ENCODE measurements around the gene KRT74.

The KRT74 gene

GRCh38 chr12:52573743-52574142 lies at the start of gene KRT74:
TSS of gene KRT74 (minus strand) at chr12:52573843. CDS start at chr12:52573777, 66 bp downstream.
- no peak for DNase-seq (ENCODE audit: low spot score)

GRCh38 chr12:52622349-52622748 lies 48.7 kb upstream of the KRT74 start:
- DNase-seq (ENCODE audit: low spot score), result no peak

DNA sequence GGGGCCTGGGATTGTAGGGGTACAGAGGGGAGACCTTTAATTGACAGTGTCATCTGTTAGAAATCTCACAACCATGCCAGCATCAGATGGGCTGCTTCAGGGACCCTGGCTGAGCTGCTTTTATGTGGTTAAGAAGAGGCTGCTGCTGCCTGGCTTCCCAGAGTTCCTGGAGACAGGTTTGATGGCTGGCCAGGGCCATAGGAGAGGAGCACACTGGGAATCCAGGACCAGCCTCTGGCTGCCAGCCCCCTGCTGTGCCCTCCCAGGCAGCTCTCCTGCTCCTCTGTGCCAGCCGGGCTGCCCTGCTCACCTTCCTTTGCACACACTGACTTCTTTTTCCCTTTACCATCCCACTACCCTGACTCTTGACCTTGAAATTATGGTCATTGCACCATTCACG lies 45.2 kb upstream of the KRT74 start:
- no peak for DNase-seq (ENCODE audit: low spot score)

GRCh38 chr12:52618216-52618615 lies 44.6 kb upstream of the KRT74 start, which contains the start of gene KRT73:
TSS of gene KRT73 (minus strand) at chr12:52618559. CDS start at chr12:52618524, 35 bp downstream.
- no peak for DNase-seq (ENCODE audit: low spot score)

DNA sequence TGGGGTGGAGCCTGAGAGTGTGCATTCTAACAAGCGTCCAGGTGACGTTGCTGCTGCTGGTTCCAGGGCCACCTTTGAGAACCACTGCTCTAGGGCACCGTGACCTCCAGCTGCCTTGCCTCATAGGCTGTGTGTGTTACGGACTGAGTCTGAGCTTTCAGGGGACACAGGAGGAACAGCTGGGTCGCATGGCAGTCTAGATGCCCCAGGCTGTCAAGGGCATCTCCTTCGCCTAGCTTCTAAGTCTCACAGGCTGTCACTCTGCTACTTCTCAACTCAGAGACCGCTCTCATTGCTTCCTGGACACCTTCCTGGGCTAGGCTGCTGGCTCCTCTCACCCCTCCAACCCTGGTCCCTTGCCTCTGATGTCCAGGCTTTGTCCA lies 43.8 kb upstream of the KRT74 start:
- no peak for DNase-seq (ENCODE audit: low spot score)

- no peak for DNase-seq (ENCODE audit: low spot score)
Observed at GRCh38 chr12:52616680-52617402, 43.2 kb upstream of the KRT74 start.

GRCh38 chr12:52615912-52616311 lies 42.3 kb upstream of the KRT74 start:
- DNase-seq (ENCODE audit: low spot score), result no peak

DNA sequence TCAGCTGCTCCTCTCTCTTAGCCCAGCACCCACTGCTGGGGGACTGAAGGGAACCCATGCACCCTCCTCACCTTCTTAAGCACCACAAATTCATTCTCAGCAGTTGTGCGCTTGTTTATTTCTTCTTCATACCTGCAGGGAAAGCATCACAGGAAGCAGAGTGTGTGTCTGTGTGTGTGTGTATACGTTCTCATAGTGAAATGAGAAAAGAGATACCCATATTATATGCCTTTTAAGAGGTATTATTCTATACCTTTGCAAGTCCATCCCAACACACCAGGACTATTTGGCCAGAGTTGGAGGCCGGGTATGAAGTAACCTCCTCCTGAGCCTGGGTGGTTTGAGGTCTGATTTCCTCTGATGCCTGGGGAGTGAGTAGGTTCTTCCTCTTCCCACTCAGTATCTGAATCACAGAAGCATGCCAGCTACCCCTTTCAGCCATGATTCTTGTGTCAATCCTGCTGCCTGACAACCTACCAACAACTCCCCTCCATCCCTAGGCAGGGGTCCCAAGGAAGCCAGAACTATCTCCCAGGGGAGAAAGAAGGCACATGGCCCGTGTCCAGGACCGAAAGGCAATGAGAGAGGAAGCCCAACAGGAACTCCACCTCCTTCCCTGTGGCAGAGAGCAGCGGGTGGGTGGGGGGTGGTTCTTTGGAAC lies 41.7 kb upstream of the KRT74 start:
- DNase-seq (ENCODE audit: low spot score), result no peak

DNA sequence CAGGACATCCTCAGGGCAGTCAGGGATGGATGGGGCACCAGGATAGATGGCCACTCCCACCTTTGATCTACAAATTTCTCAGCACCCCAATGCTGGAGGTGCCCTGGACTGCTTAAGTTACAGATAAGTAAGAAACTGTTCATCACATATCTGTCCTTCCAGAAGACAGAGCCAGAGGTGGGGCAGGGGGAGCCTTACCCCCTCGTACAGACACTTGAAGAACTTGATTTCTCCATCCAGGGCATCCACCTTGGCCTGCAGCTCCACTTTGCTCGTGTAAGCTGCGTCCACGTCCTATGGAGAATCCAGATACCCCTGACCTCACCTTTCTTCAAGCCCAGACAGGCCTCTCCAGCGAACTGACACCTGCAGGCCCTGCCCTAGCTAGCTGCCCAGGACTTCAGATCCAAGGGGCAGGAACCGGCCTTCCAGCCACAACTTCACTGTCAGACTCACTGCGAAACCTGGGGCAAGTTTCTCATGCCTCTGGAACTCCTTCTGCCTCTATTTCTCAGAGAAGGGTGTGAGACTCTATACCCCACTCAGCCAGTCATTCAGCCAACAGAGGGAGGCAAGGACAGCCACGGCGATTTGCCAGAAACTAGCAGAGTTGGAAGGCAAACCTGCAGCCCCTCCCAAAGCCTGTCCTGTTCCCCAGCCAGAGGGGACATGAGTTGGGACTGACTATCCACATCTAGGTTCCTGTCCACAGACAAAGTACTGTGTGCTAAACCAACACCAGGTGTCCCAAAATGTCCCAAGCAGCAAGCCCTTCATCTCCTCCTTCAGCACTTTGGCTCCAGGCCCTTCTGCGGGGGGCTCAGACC lies 41.0 kb upstream of the KRT74 start:
- DNase-seq (ENCODE audit: low spot score), result no peak

- no peak for DNase-seq (ENCODE audit: low spot score)
Observed at GRCh38 chr12:52613384-52614030, 39.9 kb upstream of the KRT74 start.

DNA sequence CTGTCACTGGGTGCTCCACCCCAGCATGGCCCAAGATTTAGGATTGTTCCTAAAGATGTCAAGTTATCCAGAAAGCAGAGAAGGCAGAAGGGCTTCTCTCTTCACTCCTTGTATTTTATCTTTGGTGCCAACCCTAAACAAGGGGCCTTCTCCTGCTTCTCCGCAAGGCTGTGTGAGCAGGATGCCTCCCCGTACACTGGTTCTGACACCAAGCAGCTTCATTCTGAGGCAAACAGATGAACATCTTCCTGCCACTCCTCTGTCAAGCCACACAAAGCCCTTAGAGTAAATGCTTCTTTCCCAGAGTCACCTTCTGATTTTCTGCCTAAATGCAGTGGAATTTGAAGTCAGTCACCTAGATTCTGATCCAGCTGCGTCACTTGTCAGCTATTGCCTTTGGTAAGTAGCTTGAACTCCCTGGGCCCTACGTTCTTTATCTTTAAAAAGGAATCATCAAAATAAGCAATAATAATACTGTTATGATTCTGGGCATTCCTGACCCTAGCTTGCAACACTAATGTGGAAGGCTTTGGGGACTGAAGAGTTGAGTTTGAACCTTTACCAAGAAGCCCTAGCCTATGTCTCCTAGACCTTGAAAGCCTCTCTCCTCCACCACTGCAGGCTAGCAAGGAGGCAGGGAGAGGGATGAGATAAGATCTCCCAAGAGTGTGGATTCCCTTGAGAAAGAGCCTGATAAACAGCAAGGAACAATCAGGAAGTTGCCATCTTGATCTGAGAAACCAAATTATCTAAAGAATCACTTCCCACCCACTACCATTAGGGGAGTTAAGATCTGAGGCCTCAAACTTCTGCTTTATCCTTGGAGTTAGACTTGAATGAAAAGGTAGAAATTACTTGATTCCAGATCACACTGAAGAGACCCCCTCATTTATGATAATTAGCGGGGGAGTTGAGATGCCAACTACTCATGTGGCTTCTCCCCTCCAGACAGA lies 39.1 kb upstream of the KRT74 start:
- no peak for DNase-seq (ENCODE audit: low spot score)

DNA sequence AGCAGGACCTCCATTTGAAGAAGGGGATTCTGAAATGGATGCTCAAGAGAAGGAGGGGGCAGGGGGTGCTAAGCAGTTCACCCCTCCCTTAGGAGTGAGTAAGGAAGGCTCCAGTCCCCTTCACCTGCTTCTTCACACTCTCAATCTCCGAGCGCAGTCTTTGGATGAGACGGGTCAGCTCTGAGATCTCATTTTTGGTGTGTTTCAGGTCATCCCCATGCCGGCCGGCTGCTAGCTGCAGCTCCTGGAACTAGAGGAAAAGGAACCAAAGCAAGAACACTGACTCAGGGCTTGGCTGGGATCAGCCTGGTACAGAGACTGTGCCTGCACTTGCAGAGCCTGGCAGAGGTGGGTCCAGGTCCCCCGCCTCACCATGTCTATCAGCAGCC lies 37.4 kb upstream of the KRT74 start:
- DNase-seq (ENCODE audit: low spot score), result no peak

- no peak for DNase-seq (ENCODE audit: low spot score)
Observed at GRCh38 chr12:52608826-52609630, 35.4 kb upstream of the KRT74 start.

- DNase-seq (ENCODE audit: low spot score), result no peak
Observed at GRCh38 chr12:52608161-52608560, 34.5 kb upstream of the KRT74 start.

- no peak for DNase-seq (ENCODE audit: low spot score)
Observed at GRCh38 chr12:52607314-52607713, 33.7 kb upstream of the KRT74 start.

DNA sequence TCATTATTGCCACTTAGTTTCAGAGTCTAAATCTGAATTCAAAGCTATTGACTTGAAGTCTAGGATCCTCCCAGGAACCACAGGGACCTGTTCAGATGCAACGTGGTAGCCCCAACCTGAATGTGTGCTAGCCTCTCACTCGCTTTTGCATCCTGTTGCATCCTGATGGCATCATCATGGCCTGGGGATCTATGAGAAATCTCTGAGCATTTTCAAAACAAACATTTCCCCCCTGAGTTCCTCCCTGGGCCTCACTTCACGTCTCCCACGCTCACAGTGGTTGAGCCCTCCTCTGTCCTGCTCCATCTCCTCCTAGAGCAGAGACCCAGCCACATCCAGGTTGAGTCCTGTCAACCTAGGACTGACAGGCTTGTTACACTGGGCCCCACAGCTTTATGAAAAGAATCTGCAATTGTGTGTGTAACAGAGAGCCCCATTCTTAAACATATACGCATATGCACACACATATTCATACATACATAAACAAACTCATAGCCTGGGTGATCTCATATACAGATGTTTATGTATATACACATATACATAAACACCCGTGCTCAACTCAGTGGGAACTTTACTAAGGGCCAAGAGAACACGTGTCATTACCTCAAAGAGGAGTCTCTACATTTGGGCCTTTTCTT lies 33.1 kb upstream of the KRT74 start:
- DNase-seq (ENCODE audit: low spot score), result no peak

GRCh38 chr12:52606096-52606495 lies 32.5 kb upstream of the KRT74 start:
- DNase-seq (ENCODE audit: low spot score), result no peak

GRCh38 chr12:52605542-52605941 lies 31.9 kb upstream of the KRT74 start:
- DNase-seq (ENCODE audit: low spot score), result no peak

- DNase-seq (ENCODE audit: low spot score), result no peak
Observed at GRCh38 chr12:52604859-52605258, 31.2 kb upstream of the KRT74 start.

- no peak for DNase-seq (ENCODE audit: low spot score)
Observed at GRCh38 chr12:52603314-52603713, 29.7 kb upstream of the KRT74 start.
